GM21381 (cell line): ENCODE data around the gene BCR.
A peak's percentile ranks its signal among the peaks of the same experiment; 100 is the strongest.

Source experiments
- ATAC-seq: cut with Tn5 transposase; IDR thresholded peaks from one replicate; pipeline ENCODE4 v1.9.1; 2021; ENCODE audit warnings: mild to moderate bottlenecking, moderate library complexity; ENCODE audit not compliant: unreplicated experiment

Gene BCR

DNA sequence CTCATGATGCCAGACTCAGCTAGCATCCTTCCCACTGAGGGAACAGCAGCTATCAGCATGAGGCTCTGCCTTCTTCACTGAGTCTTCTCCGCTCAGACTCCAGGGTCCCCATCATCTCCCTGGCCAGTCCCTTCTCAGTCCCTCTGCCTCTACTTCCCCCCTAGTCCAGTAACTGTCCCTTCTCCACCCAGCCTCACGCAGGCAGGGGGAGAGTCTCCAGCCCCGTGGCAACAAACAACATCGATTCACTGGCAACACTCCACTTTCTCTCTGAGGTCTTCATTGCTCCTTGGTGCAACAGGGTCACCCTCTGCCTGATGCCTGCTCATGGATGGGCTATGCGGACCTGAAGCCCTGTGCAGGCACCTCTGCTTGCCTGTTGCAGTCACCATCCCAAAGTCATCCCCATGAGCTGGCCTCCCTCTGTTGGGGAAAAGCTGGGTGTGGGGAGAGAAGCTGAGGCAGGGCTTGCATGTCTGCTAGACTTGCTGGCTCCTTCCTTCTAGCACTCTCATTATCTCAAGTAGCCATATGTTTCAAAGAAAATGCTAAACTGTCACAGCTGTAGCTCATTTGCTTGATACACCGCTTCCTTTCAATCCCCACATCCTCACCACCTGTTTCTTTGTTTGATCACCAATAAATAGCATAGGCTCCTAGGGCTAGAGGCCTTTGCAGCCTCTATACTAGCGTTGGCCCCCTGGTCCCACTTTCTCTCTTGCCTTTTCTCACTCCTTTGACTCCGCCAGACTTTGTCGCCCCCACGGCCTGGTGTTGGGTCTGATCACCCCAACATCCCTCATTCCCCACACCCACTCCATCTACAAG is 4.3 kb upstream of the BCR start:
- ATAC-seq = no peak

DNA sequence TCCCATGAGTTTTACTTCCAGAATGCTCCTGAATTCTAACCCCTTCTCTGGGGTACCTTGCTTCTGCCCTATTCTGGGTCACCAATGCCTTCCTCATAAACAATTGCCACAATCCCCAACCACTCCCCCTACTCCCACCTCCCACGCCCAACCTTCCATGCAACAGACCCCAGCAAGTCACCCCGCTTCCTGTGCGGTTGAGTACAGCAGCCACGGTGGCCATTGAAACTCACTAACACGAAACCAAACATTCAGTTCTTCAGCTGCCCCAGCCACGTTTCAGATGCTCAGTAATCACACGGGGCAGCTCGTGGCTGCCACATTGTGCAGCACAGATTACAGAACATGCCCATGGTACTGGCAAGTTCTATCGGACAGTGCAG is 3.7 kb upstream of the BCR start:
- no peak for ATAC-seq

DNA sequence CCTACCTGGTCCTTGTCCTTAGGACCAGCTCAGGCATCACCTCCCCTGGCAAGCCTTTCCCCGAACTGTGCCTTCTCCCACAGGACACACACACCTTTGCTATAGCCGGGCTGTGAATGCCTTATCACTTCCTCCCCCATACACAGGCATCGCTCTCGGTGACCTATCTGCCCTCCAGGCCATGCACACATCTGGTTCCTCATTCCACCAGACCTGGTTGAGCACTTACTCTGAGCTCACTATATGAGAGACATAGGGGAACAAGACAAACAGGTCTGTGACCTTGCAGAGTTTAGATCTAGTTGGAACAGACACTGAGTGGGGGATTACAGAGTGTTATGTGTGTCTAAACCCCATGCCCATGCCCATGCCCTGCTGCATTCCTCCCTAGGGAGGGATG is 3.1 kb upstream of the BCR start:
- ATAC-seq = no peak

DNA sequence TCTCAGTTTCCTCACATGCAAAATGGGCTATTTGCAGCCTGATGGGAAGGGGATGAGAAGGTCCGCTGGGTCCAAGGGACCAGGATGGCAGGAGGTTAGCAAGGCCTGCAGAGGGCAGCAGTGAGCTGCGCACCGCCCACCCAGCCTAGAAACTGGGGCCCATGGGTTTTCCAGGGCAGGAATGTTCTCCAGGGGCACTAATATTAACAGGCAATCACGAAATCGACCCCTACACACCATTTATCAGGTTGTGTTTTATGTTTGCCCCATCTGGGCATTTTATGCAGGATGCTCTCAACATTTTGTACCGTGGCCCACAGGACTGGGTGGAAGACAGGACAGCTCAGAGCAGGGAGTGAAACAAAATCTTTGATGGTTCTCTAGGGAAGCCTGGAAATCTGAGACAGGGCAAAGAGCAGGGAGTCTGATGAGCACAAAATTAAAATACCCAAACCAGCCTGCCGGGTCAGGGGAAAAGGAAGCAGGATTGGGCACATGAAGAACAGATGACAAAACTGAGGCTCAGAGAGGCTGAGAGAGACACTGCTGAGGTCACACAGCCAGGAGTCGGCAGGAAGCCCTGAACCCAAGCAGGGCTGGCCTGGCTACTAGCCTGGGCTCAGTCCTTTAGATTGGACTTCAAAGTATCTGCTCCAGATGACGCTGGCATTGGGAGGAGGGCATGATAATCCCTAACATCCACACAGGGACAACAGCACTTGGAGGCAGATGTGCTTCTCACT is 1.6 kb upstream of the BCR start:
- no peak for ATAC-seq

DNA sequence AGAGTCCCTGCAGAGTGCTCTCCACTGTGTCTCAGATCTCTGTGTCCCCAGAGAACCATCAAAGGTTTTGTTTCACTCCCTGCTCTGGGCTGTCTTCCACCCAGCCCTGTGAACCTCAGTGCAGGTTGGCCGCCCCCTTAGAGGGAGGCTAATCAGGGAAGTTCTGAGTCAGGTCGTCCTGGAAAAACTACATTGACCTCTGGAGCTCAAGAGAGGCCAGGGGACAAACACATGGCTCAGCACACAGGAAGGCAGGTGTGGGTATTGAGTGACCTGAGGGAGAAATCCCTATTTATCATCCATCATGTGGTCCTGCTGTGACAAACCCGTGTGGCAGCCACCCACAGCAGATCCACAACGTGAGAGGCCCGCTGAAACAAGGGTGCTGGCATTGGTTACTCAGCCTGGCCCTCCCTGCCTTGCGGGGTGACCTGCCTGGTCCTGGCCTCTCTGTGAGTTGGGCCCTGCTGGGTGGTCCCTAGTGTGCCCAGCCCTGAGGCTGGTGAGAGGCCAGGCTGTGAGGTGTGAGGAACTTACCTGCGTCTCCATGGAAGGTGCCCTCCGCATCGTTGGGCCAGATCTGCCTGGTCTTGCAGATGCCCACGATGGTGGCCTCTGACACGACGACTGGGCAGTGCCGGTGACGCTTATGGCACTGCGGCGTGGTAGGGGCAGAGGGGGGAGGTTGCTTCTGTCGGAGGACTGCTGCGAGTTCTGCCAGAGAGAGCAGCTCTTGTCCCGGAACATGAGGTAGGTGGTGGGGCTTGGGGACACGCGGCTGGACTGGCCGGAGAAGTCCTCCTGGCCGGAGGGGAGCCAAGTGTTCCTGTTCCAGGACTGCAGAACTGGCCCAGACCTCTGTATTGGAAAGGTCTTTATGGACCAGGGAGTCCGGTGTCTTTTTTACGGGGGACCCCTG is 669 bp upstream of the BCR start:
- ATAC-seq = no peak

DNA sequence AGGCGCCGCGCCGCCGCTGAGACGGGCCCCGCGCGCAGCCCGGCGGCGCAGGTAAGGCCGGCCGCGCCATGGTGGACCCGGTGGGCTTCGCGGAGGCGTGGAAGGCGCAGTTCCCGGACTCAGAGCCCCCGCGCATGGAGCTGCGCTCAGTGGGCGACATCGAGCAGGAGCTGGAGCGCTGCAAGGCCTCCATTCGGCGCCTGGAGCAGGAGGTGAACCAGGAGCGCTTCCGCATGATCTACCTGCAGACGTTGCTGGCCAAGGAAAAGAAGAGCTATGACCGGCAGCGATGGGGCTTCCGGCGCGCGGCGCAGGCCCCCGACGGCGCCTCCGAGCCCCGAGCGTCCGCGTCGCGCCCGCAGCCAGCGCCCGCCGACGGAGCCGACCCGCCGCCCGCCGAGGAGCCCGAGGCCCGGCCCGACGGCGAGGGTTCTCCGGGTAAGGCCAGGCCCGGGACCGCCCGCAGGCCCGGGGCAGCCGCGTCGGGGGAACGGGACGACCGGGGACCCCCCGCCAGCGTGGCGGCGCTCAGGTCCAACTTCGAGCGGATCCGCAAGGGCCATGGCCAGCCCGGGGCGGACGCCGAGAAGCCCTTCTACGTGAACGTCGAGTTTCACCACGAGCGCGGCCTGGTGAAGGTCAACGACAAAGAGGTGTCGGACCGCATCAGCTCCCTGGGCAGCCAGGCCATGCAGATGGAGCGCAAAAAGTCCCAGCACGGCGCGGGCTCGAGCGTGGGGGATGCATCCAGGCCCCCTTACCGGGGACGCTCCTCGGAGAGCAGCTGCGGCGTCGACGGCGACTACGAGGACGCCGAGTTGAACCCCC is 798 bp downstream of the BCR start:
- ATAC-seq = peak; percentile 7

DNA sequence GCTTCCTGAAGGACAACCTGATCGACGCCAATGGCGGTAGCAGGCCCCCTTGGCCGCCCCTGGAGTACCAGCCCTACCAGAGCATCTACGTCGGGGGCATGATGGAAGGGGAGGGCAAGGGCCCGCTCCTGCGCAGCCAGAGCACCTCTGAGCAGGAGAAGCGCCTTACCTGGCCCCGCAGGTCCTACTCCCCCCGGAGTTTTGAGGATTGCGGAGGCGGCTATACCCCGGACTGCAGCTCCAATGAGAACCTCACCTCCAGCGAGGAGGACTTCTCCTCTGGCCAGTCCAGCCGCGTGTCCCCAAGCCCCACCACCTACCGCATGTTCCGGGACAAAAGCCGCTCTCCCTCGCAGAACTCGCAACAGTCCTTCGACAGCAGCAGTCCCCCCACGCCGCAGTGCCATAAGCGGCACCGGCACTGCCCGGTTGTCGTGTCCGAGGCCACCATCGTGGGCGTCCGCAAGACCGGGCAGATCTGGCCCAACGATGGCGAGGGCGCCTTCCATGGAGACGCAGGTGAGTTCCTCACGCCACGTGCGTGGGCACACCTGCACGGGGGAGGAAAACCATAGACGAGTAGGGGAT is 1.5 kb downstream of the BCR start:
- ATAC-seq = no peak

DNA sequence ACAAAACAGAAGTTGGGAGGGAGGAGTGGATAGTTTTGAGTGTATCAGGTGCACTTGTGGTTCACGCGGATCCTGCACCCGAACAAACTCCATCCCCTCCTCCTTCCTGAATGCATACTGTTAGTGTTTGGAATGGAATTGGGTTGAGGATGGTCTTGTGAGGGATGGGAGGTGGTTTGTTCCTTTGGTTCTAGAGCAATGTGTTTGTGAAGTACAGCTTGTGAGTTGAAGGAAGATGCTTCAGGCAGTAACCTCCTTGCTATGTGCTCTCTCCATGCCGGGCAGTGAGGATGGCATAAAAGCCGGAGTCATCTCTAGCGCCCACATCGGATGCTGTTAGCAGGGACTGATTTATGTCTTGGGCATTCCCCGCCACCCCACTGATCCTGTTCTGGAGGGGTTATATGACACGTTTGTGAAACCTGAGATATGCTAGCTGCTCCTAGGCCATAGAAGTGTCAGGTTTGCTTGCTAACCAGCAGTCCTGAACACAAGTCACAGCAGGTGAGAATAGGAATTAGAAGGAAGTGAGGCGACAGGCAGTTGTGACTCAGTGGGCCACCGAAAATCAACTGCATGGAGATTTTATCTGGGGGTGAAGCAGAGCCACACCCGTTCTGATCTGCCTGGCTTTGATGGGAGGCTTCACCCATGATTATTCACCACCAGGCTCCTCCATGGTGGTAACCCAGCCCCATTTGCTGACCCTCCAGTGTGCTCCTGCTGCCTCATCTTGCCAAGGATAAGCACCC is 2.2 kb downstream of the BCR start:
- no peak for ATAC-seq

DNA sequence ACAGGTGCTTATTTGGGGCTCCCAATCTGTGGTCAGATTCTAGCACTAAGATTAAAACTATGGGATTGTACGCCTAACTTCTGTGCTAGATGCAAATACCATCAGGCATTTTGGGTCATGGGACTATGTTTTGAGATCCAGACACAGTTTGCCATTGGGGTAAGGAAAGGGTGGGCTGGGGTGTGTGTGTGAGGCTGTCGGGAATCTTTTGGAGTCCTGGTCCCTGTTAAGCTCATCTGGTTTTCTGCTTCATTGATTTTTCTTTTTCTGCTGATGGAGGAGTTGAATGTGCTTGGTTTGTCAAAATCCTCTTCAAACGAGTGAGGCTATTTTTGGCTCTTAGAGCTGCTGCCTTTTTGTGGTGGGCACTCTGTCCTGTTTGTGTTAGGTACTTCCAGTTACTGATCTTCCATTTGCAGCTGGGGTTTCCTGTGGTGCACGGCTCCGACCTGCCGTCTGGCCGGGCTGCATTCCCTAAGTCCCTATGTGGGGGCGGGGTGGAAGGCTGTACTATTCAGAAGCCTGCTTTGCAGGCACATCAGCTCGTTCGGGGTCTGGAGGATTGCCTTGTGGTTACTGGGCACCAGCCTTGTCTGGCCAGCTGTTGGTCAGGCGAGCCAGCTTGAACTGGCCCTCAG is 2.9 kb downstream of the BCR start:
- ATAC-seq = no peak

DNA sequence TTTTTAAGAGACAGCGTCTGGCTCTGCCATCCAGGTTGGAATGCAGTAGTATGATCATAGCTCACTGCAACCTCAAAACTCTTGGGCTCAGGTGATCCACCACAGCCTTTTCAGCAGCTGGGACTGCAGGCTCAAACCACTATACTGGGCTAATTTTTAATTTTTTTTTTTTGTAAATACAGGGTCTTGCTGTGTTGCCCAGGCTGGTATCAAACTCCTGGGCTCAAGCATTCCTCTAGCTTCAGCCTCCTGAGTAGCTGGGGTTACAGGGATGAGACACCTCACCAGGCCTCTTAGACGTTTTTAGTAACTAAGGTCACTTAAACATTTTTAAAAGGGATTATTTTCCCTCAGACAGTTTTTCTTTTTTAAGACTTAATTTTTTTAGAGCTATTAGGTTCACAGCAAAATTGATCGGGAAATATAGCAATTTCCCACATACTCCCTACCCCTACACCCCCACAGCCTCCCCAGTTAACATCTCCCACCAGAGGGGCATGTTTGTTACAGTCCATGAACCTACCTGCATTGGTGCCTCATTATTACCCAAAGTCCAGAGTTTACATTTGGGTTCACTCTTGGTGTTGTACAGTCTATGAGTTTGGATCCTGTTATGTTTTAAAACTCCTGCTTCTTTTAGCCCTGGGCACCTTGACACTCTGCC is 3.9 kb downstream of the BCR start:
- ATAC-seq = no peak

DNA sequence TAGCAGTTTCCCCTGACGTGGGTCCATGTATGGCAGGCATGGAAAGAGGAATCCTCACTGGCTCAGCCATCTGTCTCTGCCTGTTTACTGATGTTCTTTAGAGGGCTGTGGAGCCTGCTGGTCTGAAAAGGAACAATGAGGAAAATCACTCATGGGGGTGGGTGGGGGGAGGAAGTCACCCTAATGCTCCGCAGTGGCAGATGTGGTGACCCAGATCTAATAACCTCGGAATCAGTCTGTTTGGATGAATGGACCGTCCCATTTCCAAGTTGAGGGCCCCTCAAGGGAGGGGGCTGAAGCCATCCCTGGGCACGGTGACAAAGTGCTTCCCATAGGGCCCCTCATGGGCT is 4.4 kb downstream of the BCR start:
- ATAC-seq = no peak

DNA sequence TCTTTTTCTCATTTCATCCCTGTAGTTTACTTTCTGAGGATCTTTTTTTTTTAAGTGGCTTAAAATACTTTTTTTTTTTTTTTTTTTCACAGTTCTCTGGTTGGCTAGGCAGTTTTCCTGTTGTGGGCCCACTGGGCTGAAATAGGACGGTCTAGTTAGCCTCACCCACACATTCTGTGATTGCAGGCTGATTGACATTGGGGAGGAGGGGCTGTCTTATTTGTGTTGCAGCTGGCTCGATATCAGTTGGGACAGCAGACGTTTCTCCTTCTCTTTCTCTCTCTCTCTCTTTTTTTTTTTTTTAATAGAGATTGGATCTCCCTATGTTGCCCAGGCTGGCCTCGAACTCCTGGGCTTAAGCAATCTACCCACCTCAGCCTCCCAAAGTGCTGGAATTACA is 6.9 kb downstream of the BCR start:
- no peak for ATAC-seq

DNA sequence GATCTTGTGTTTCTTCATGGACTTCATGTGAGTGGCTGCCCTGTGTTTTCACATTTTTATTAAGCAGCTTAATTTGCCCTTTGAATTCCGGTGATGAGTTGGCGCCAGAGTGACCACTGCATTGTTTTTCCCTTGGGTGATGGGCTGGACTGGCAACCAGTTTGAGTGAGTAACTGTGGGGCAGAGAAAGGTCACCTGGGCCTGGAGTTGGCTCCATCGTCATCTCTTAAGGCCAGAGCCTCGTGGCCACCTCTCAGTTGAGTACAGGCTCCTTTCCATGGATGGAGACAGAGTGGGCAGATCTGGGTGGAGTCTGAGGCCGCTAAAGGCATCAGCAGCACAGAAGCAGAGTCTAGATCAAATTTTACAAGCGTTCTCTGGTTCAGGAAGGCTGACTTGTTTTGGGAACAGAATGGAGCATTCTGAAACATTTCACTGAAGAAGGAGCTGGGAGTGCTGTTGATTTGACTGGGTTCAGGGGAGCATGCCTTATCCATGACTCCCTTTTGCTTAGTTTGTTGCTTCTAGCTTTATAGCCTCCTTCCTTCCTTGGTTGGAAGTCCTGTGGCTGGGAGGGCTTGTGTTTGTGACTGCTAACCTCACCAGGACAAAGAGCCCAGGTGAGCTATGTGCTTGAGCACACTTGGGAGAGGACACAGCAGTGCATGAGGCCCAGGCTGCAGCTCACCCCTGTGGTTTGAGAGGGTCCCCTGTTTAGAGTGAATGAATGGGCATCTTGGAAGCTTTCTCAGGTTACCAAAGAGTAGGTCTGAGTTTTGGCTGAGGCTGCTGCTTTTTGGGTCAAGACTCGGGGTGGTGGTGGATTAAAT is 7.8 kb downstream of the BCR start:
- no peak for ATAC-seq

DNA sequence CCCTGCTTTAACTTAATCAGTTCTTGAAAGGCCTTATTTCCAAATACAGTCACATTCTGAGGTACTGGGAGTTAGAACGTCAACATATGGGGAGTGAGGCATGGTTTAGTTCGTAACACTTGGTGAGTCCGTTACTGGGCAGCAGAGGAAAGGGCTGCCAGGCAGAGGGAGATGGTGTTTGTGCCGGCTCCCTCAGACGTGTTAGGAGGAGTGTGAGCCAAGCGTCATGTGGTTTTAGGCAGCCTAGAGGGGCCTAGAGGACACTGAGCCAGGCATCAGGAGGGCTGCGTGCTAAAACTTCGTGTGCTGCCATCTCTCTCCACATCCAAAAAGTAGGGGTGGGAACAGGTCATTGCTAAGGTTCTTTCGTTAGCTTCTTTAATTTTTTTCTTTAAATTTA is 10.2 kb downstream of the BCR start:
- ATAC-seq = no peak

DNA sequence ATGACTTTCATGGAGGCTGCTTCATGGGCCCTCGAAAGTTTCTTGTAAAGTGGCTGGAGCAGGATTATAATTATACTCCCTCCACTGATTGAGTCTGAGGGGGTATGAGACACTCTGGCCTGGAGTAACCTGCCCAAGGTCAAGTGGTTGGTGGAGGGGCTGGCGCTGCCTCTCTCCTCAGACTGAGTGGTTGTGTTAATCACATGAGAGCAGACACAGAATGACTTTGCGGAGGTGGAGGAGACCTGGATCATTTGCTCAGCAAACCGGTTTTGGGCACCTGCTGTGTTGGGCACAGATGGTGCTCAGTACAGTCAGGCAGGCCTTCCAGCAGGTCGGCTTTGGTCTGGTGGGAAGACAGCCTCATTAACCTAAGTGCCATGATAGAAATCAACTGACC is 11.8 kb downstream of the BCR start:
- ATAC-seq = no peak

DNA sequence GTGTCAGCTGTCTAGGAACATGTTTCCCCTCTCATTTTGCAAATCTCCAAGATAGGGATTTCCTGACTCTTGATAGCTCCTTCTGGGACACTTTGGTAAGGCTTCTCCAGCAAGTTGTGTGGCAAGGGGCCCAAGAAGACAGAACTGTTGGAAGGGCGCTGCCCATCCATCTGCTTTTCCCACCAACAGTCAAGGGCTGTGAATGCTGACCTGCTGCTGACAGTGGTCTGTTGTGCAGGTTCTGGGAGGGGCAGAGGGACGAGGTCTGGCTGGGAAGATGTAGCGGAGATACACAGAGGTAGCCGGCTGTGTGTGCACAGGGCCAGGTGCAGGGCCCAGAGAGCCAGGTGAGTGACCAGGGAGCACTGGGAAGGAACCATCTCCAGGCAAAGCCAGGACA is 12.2 kb downstream of the BCR start:
- ATAC-seq = no peak

DNA sequence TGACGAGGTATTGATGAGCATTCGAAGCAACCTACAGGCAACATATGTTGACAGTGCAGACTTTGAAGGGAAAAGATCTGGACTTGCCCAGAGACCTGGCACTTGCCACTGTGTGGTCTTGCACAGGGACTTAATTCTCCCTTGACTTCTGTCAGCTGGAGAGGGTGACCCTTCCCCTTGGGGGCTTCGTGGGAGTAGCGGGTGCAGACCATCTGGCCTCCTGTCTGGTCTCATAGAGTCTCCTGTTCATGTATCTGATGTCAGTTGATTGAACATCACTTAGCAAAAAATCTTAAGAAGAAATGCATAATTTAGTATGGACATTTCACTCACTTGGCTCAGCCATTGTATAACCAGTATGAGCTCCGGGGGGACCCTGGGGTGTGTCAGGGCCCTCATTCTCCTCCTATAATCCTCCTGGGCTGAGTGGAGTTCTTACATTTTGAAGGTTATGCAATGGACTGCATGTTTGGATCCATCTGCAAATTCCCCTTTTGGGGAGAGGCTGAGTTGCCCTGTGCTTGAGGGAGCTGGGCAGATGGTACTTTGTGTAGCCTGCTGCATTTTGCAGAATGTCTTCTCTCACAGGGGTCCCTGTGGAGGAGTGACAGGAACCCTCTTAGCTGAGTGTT is 13.0 kb downstream of the BCR start:
- no peak for ATAC-seq
